GM12891 (cell line): ENCODE results near the gene DENND1A.

Source experiments
- POLR2A ChIP-seq: IDR thresholded peaks from 2 replicates; pipeline ENCODE4 v1.6.1; 2011; ENCODE audit warnings: low read depth, low read length, control low read depth
- POLR2AphosphoS5 ChIP-seq: IDR thresholded peaks from 2 replicates; pipeline ENCODE4 v1.6.1; 2011; ENCODE audit warnings: low read depth, low read length, control low read depth

- TF ChIP-seq POLR2AphosphoS5 (no peak), POLR2A (no peak)
Observed at GRCh38 chr9:123723135-123723875, 206.6 kb downstream of the DENND1A start.
